ENCODE results near the gene SPAG5.

SPAG5 gene

GRCh38 chr17:28538296-28538895, 60.4 kb downstream of the SPAG5 start:
- no peak for DNase-seq

DNA sequence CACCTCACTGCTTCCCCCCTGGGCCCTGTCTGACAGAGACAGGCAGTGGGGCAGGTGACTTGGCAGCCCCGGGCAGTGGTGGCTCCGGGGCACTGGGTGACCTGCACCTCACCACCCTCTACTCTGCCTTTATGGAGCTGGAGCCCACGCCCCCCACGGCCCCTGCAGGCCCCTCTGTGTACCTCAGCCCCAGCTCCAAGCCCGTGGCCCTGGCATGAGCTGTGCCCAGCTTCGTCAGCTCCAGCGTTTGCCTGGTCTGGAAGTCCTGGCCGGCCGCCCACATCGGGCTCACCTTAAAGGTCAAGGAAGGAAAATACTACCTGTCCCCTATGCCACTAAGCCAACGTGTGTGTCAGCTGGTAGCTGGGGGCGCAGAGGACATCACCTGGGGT, 61.6 kb downstream of the SPAG5 start:
- no peak for DNase-seq

DNA sequence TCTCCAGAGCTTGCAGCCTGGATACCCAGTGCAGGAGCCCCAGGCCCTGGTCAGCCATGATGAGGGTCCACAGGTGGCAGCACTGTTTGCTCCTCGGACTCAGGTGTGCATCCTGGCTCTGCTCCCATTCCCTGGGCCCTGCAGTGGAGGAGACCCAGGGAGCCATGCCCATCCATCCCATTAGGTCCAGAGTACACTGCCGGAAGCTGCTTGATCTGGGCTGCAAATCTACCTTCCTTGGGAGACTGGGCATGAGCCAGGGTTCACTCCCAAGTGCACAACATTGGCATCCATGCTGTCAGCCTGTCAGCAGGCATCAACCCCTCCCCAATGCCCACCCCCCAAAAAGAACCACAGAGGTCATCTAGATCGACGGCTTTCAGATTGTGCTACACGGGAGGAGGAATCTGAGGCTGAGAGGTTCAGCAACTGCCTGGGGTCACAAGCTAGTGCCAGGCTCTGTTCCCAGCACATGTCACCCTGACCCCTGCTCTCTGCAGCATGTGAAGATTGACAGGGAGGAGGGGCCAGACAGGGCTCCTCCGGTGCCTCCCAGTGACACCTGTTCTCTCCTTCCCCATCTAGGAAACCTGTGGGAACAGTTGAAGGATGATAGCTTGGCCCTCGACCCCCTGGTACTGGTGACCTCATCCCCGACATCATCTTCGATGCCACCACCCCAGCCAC, 62.1 kb downstream of the SPAG5 start:
- DNase-seq: no peak

DNA sequence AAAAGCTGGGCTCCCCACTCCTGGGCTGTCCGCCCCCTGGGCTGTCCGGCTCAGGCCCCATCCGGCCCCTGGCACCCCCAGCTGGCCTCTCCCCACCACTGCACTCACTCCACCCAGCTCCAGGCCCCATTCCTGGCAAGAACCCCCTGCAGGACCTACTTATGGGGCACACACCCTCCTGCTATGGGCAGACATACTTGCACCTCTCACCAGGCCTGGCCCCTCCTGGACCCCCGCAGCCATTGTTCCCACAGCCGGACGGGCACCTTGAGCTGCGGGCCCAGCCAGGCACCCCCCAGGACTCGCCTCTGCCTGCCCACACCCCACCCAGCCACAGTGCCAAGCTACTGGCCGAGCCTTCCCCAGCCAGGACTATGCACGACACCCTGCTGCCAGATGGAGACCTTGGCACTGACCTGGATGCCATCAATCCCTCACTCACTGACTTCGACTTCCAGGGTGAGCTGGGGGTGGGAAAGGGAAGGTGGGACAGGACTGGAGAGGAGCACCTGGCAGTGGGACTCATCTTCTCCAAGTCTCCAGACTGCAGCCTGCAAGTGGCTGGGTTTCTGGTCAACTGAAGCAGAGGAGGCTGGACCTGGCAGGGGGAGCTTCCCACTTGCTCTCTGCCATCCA, 64.0 kb downstream of the SPAG5 start:
- no peak for DNase-seq

DNA sequence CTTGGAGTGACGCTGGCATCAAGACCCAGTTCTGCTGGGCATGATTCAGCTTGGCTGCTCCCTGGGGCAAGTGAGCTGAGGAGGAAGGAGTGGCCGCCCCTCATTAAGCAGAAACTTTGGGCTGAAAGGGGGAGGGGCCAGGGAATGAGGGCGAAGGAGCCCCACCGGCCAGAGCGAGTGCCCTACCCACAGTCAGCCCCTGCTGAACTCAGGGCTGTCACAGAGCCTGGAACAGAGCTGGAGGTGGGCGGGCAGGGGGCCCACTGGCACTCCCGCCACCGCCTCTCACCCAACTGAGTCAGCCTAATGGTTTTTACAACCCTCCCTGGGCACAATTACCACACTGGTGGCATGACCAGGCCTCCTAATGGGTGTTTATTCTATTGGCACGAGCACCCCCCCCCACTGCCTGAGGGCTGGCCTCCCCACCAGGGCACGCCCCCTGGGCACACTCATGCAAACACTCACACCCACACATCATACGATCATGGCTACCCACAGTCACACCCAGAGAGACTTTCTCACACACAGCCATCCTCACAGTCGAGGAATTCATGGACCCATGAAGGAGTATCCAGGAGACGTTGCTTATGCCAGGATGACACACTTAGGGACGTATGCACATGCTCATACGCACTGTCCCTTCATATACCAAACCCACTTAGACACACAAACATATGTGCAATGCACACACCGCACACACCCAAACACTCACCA, 65.6 kb downstream of the SPAG5 start:
- no peak for DNase-seq

GRCh38 chr17:28532050-28532960, 66.5 kb downstream of the SPAG5 start:
- no peak for DNase-seq

- DNase-seq: no peak
These were observed 67.9 kb downstream of the SPAG5 start for GRCh38 chr17:28530926-28531325.

- no peak for DNase-seq
These were observed 68.6 kb downstream of the SPAG5 start for GRCh38 chr17:28530250-28530649.

GRCh38 chr17:28529013-28529400, 69.8 kb downstream of the SPAG5 start:
- DNase-seq: no peak

DNA sequence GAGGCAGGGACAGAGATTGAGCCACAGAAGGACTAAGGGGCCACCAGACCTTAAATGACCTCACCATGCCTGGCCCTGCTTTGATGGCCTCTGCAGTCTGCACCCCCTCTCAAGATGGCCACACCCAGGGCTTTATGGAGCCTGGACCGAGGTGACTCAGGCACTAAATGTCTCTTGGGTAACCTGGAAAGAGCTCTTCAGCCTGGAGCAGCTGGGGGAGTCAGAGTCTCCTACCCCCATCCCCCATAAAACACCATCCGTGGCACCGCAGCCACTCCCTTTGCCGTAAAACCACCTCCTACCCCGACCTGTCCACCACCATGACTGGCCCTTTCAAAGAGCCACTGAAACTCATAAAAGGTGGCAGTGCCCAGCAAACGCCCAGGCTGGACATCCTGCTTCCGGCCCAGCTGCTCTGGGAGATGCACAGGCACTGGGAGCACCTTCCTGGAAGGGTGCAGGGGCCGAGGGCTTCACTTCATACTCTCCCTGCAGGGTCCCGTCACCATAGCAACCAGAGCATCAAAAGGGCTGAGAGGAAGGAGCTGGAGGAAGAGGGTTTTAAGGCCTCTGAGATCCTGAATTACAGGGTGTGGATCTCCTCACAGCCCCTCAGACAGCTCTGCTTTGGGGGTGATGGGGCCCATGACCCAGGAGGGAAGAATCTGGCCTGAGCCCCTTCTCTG, 70.4 kb downstream of the SPAG5 start:
- no peak for DNase-seq

DNA sequence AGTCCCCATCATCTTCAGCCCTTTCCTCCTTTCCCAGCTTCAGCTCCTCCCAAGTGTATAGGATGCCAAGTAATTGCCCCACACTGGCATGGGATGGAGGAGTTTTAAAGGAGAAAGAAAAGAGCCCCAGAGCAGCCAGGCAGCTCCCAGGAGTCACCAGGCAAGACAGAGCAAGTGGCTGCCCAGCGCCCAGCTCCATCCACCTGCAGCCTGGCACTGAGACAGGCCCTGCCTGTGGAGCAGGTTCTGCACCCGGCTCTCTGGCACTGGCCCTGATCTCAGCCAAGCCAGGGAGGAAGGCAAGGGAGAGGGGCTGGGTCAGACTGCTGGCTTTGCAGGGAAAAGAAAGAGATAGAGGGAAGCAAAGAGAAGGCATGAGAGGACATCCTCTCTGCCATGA, 71.0 kb downstream of the SPAG5 start:
- DNase-seq: no peak
